ENCODE data around the gene SIGLEC11.

SIGLEC11 gene

GRCh38 chr19:49949742-49950589 lies 11.0 kb downstream of the SIGLEC11 start:
- TF ChIP-seq GATA3 (IDR thresholded peaks at IDR 0.05; ENCODE audit: low read depth, low read length) (no peak), GATA2 (IDR thresholded peaks at IDR 0.05; ENCODE audit: low read depth, low read length) (no peak)

- TF ChIP-seq GATA3 (IDR thresholded peaks at IDR 0.05; ENCODE audit: low read depth, low read length) (no peak), GATA2 (IDR thresholded peaks at IDR 0.05; ENCODE audit: low read depth, low read length) (no peak)
Measured at GRCh38 chr19:49946415-49946814, 14.6 kb downstream of the SIGLEC11 start.

DNA sequence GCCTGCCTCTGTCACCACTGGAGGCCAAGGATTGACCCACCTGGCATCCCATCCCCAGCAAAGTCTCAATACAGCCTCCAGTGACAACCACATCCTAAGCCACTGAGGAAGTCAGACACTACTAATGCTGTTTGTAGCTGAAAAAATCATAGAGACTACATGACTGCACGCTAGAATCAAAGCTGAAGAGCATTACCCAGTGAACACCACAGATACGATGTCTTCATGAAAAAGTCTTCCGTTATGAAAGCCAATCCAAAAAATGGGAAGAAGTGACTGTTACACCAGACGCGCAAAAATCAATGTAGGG lies 20.5 kb downstream of the SIGLEC11 start:
- no peak for TF ChIP-seq GATA3 (IDR thresholded peaks at IDR 0.05; ENCODE audit: low read depth, low read length)
- no peak for TF ChIP-seq GATA2 (IDR thresholded peaks at IDR 0.05; ENCODE audit: low read depth, low read length)

DNA sequence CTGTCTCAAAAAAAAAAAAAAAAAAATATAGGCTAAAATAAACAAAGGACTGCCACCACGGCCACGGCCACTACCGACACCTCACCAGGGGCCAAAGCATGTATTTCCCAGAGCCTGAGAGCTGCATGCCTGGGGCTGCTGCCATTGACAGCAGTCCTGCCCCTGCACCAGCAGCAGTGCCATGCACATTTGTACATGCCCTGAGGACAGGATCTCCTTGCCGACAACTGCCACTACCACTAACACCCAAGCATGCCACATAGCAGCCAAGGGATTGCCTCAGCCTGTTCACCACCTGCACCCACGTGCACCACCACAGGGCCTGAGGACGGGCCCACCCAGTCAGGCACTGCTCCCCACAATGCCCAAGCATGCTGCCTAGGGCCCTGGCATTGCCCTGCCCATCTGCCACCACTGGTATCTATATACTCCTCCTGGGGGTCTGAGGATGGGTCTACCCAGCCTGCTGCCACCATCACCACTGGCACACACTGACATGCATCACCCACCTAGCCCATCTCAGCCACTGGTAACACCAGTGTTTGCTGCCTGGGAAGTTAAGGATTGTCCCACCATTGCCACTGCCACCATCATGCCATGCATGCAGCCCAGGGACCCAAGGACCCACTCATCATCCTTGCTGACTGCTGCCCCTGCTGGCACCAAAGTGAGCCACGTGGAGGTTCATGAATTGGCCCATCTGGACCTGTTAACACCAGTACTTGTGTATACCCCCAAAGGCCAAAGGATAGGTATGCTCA lies 21.1 kb downstream of the SIGLEC11 start:
- no peak for TF ChIP-seq GATA2 (IDR thresholded peaks at IDR 0.05; ENCODE audit: low read depth, low read length)
- TF ChIP-seq GATA3 (IDR thresholded peaks at IDR 0.05; ENCODE audit: low read depth, low read length) = no peak

- TF ChIP-seq GATA3 (IDR thresholded peaks at IDR 0.05; ENCODE audit: low read depth, low read length) (no peak), GATA2 (IDR thresholded peaks at IDR 0.05; ENCODE audit: low read depth, low read length) (no peak)
Measured at GRCh38 chr19:49938662-49939061, 22.3 kb downstream of the SIGLEC11 start.

DNA sequence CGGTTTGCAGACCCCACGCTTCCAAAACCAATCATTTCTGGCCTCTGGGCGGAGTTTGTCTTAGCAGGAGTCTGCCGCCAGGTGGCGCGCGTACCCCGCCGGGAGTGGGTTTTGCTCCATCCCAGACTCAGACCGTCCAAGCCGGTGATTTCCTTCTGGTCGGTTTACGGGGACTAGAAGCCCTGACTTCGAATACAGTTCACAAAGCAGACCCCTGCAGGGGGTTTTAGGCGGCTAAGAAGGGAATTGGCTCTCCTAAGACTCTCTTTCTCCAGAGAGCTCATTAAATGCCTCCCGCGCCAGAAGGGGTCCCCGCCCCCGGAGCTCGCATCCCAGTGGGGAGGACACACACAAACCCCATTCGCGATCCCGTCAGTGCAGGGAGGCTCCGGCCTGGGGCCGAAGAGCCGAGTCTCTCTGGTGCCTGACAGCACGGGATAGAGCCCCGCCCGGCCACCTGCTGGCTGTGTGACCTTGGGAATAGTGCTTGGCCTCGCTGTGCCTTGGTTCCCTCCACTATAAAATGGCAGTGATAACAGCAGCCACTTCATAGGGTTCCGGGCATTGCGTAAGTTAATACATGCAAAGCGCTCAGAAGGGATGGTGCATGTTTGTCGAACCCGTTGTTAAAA lies 23.1 kb downstream of the SIGLEC11 start:
- TF ChIP-seq GATA3 (IDR thresholded peaks at IDR 0.05; ENCODE audit: low read depth, low read length) (no peak), GATA2 (IDR thresholded peaks at IDR 0.05; ENCODE audit: low read depth, low read length) (no peak)

- TF ChIP-seq GATA2 (IDR thresholded peaks at IDR 0.05; ENCODE audit: low read depth, low read length) (no peak), GATA3 (IDR thresholded peaks at IDR 0.05; ENCODE audit: low read depth, low read length) (no peak)
Measured at GRCh38 chr19:49936549-49936948, 24.4 kb downstream of the SIGLEC11 start.

DNA sequence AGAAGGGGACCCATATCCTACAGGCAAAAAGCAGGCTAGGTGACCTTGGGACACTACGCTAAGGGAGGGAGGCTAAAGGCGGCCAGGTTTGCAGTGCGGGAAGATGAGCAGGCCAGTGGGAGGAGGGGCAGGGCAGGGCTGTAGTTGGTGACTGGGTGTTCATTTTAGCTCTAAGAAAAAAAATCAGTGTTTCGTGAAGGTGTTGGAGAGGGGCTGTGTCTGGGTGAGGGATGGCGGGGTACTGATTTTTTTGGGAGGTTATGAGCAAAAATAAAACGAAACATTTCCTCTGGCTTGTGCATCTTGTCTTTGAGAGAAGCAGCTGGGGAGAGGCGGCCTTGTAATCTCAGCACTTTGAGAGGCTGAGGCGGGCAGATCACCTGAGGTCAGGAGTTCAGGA lies 27.3 kb downstream of the SIGLEC11 start:
- no peak for TF ChIP-seq GATA2 (IDR thresholded peaks at IDR 0.05; ENCODE audit: low read depth, low read length)
- TF ChIP-seq GATA3 (IDR thresholded peaks at IDR 0.05; ENCODE audit: low read depth, low read length) = no peak

DNA sequence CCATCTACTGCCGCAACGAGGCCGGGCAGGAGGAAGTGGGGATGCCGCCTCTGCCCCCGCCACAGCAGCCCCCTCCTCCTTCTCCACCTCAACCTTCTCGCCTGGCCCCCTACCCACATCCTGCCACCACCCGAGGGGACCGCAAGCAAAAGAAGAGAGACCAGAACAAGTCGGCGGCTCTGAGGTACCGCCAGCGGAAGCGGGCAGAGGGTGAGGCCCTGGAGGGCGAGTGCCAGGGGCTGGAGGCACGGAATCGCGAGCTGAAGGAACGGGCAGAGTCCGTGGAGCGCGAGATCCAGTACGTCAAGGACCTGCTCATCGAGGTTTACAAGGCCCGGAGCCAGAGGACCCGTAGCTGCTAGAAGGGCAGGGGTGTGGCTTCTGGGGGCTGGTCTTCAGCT lies 28.2 kb downstream of the SIGLEC11 start:
- TF ChIP-seq GATA3 (IDR thresholded peaks at IDR 0.05; ENCODE audit: low read depth, low read length) (no peak), GATA2 (IDR thresholded peaks at IDR 0.05; ENCODE audit: low read depth, low read length) (no peak)

- TF ChIP-seq GATA3 (IDR thresholded peaks at IDR 0.05; ENCODE audit: low read depth, low read length) (no peak), GATA2 (IDR thresholded peaks at IDR 0.05; ENCODE audit: low read depth, low read length) (no peak)
Measured at GRCh38 chr19:49932041-49932451, 28.9 kb downstream of the SIGLEC11 start.

DNA sequence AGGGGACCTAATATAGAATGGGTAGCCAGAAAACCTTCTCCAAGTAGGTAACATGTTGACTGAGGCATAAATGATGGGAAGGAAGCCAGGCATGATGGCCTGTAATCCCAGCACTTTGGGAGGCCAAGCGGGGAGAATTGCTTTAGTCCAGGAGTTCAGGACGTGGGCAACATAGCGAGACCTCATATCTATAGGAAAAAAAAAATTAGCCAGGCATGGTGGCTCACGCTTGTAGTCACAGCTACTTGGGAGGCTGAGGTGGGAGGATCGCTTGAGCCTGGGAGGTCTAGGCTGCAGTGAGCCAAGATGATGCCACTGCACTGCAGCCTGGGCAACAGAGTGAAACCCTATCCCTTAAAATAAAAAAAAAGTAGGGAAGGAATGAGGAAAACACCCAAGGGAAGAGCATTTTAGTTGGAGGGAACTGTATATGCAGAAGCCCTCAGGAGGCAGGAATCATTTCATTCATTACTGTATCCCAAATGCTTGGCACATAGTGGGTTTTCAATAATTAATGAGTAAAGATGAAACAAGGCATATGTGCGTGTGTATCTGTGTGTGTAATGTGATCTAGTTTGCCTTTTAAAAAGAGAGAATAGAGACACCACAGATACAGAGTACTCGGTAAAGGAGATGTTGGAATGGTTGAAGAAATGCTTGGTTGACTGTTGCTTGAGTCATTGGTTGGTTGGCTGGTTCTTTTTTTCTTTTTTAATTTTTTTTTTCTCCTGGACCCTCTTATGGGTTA lies 29.5 kb downstream of the SIGLEC11 start:
- no peak for TF ChIP-seq GATA3 (IDR thresholded peaks at IDR 0.05; ENCODE audit: low read depth, low read length)
- TF ChIP-seq GATA2 (IDR thresholded peaks at IDR 0.05; ENCODE audit: low read depth, low read length) = no peak

- TF ChIP-seq GATA2 (IDR thresholded peaks at IDR 0.05; ENCODE audit: low read depth, low read length) (no peak), GATA3 (IDR thresholded peaks at IDR 0.05; ENCODE audit: low read depth, low read length) (no peak)
Measured at GRCh38 chr19:49930483-49931011, 30.4 kb downstream of the SIGLEC11 start.

GRCh38 chr19:49929611-49930482 lies 31.1 kb downstream of the SIGLEC11 start:
- TF ChIP-seq GATA2 (IDR thresholded peaks at IDR 0.05; ENCODE audit: low read depth, low read length) (no peak), GATA3 (IDR thresholded peaks at IDR 0.05; ENCODE audit: low read depth, low read length) (no peak)
